ENCODE data around the gene ZNF324B.

DNA sequence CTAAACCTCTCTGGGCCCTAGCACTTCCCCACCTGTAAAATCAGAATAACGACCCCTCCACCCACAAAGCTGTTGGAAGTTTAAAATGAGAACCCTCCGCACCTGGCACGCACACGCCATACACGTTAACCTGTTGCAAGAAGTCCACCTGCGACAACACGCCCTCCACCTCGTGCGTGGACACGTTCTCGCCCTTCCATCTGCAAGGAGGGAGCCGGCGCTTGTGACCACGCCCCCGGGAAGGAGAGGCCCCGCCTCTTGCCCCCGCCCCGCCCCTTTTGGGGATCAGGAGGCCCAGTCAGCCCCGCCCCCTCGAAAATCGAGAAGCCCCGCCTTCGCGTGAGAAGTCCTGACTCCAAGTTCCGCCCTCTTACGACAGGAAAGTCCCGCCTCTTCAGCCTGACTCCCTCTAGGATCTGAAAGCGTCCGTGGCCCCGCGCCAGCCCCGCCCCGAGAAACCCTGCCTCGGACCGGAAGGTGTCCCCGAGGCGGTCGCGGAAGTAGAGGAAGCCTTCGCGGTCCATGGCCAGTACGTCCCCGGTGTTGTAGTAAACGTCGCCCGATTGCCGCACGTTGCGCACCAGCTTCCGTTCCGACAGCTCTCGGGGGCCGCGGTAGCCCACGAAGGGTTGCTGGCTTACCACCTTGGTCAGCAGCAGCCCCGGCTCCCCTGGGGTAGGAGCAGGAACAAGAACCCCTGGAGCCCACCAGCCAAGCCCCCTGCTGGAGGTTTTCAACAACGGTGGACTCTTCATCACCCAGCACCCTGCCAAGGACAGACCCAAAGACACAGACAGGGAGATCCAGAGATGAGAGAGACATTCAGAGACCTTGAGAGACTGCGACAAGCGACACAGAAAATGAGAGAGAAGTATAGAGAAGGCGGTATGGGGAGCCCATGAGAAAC is 47.9 kb downstream of the ZNF324B start:
- TF ChIP-seq ATF2 (IDR thresholded peaks at IDR 0.05; ENCODE audit: low read length) (peak; percentile 86; the same call in 1 of the 2 replicates), RXRA (IDR thresholded peaks at IDR 0.05; ENCODE audit: insufficient read depth, low read depth, low read length) (no peak), CTCF (IDR thresholded peaks at IDR 0.05; ENCODE audit: control extremely low read depth in 1 of 3, insufficient read depth in 1 of 3, low read depth in 1 of 3, low read length in 3 of 3) (no peak)

All from H1 (cell line).